ENCODE results near the gene SPATA13. TPM values are rescaled to one million over a fixed set of nuclear protein-coding genes. Genes with fewer than 3 reads are reported as not detected.

Gene SPATA13
- polyA plus RNA-seq, 4 donors = 4.0 to 65.8 (median 56.8) TPM

GRCh38 chr13:24162604-24163003 lies 2.1 kb downstream of the SPATA13 start:
- DNase-seq (ENCODE audit: low read depth in 4 of 4, low spot score in 3 of 4) = no peak

GRCh38 chr13:24165746-24166145 lies 5.2 kb downstream of the SPATA13 start:
- DNase-seq (ENCODE audit: low read depth in 4 of 4, low spot score in 3 of 4) = no peak

GRCh38 chr13:24166561-24166960 lies 6.0 kb downstream of the SPATA13 start:
- DNase-seq (ENCODE audit: low read depth in 4 of 4, low spot score in 3 of 4) = no peak

- no peak for DNase-seq (ENCODE audit: low read depth in 4 of 4, low spot score in 3 of 4)
These were observed 7.3 kb downstream of the SPATA13 start for GRCh38 chr13:24167666-24168391.

- DNase-seq (ENCODE audit: low read depth in 4 of 4, low spot score in 3 of 4) = no peak
These were observed 7.9 kb downstream of the SPATA13 start for GRCh38 chr13:24168392-24168750.

- DNase-seq (ENCODE audit: low read depth in 4 of 4, low spot score in 3 of 4) = no peak
These were observed 8.5 kb downstream of the SPATA13 start for GRCh38 chr13:24168979-24169378.

GRCh38 chr13:24172071-24172470 lies 11.6 kb downstream of the SPATA13 start:
- DNase-seq (ENCODE audit: low read depth in 4 of 4, low spot score in 3 of 4) = no peak

- DNase-seq (ENCODE audit: low read depth in 4 of 4, low spot score in 3 of 4) = no peak
These were observed 13.3 kb downstream of the SPATA13 start for GRCh38 chr13:24173795-24174194.

- no peak for DNase-seq (ENCODE audit: low read depth in 4 of 4, low spot score in 3 of 4)
These were observed 15.3 kb downstream of the SPATA13 start for GRCh38 chr13:24175847-24176246.

- DNase-seq (ENCODE audit: low read depth in 4 of 4, low spot score in 3 of 4) = no peak
These were observed 16.0 kb downstream of the SPATA13 start for GRCh38 chr13:24176351-24177101.

GRCh38 chr13:24178847-24179485 lies 18.4 kb downstream of the SPATA13 start:
- no peak for DNase-seq (ENCODE audit: low read depth in 4 of 4, low spot score in 3 of 4)

GRCh38 chr13:24179486-24179850 lies 18.9 kb downstream of the SPATA13 start:
- DNase-seq (ENCODE audit: low read depth in 4 of 4, low spot score in 3 of 4) = no peak

GRCh38 chr13:24180750-24181377 lies 20.3 kb downstream of the SPATA13 start:
- no peak for DNase-seq (ENCODE audit: low read depth in 4 of 4, low spot score in 3 of 4)

- no peak for DNase-seq (ENCODE audit: low read depth in 4 of 4, low spot score in 3 of 4)
These were observed 21.6 kb downstream of the SPATA13 start for GRCh38 chr13:24181991-24182702.

- DNase-seq (ENCODE audit: low read depth in 4 of 4, low spot score in 3 of 4) = no peak
These were observed 22.2 kb downstream of the SPATA13 start for GRCh38 chr13:24182703-24183081.

- DNase-seq (ENCODE audit: low read depth in 4 of 4, low spot score in 3 of 4) = peak in 1 of 4 donors; percentile 28
These were observed 23.2 kb downstream of the SPATA13 start for GRCh38 chr13:24183741-24184182.

- DNase-seq (ENCODE audit: low read depth in 4 of 4, low spot score in 3 of 4) = peak in 1 of 4 donors; percentile 24
These were observed 23.8 kb downstream of the SPATA13 start for GRCh38 chr13:24184265-24184841.

- no peak for DNase-seq (ENCODE audit: low read depth in 4 of 4, low spot score in 3 of 4)
These were observed 24.4 kb downstream of the SPATA13 start for GRCh38 chr13:24184882-24185281.

- DNase-seq (ENCODE audit: low read depth in 4 of 4, low spot score in 3 of 4) = no peak
These were observed 25.2 kb downstream of the SPATA13 start for GRCh38 chr13:24185591-24186232.

GRCh38 chr13:24187185-24187584 lies 26.7 kb downstream of the SPATA13 start:
- DNase-seq (ENCODE audit: low read depth in 4 of 4, low spot score in 3 of 4) = no peak

Data from left renal pelvis (tissue), 4 donors.